GM19395 (cell line): ENCODE measurements around the gene KIF16B.

Experiments
- ATAC-seq: cut with Tn5 transposase; IDR thresholded peaks from one replicate; pipeline ENCODE4 v1.9.1; 2021; ENCODE audit warnings: mild to moderate bottlenecking, moderate library complexity; ENCODE audit not compliant: unreplicated experiment

The KIF16B gene

GRCh38 chr20:16308754-16309153 lies 264.5 kb downstream of the KIF16B start:
- ATAC-seq, result no peak

GRCh38 chr20:16302818-16303217 lies 270.4 kb downstream of the KIF16B start:
- no peak for ATAC-seq

- ATAC-seq, result no peak
Measured at GRCh38 chr20:16301986-16302385, 271.3 kb downstream of the KIF16B start.

GRCh38 chr20:16299897-16300296 lies 273.4 kb downstream of the KIF16B start:
- no peak for ATAC-seq

GRCh38 chr20:16296931-16297330 lies 276.3 kb downstream of the KIF16B start:
- ATAC-seq, result no peak

GRCh38 chr20:16295534-16295933 lies 277.7 kb downstream of the KIF16B start:
- ATAC-seq, result no peak

GRCh38 chr20:16293590-16293989 lies 279.7 kb downstream of the KIF16B start:
- no peak for ATAC-seq

- no peak for ATAC-seq
Measured at GRCh38 chr20:16292226-16292880, 280.9 kb downstream of the KIF16B start.

GRCh38 chr20:16290358-16290757 lies 282.9 kb downstream of the KIF16B start:
- ATAC-seq, result no peak

- no peak for ATAC-seq
Measured at GRCh38 chr20:16287776-16288175, 285.5 kb downstream of the KIF16B start.

GRCh38 chr20:16286601-16287000 lies 286.6 kb downstream of the KIF16B start:
- no peak for ATAC-seq

- ATAC-seq, result no peak
Measured at GRCh38 chr20:16284385-16285100, 288.7 kb downstream of the KIF16B start.

- ATAC-seq, result no peak
Measured at GRCh38 chr20:16283978-16284377, 289.3 kb downstream of the KIF16B start.

- no peak for ATAC-seq
Measured at GRCh38 chr20:16283307-16283706, 289.9 kb downstream of the KIF16B start.

GRCh38 chr20:16280219-16280618 lies 293.0 kb downstream of the KIF16B start:
- no peak for ATAC-seq

- ATAC-seq, result no peak
Measured at GRCh38 chr20:16279320-16279719, 293.9 kb downstream of the KIF16B start.

GRCh38 chr20:16273812-16274555 lies 299.3 kb downstream of the KIF16B start:
- ATAC-seq, result no peak

GRCh38 chr20:16272780-16273360 lies 300.4 kb downstream of the KIF16B start:
- no peak for ATAC-seq

- ATAC-seq, result no peak
Measured at GRCh38 chr20:16271450-16271849, 301.8 kb downstream of the KIF16B start.

- no peak for ATAC-seq
Measured at GRCh38 chr20:16270989-16271388, 302.3 kb downstream of the KIF16B start.

- ATAC-seq, result no peak
Measured at GRCh38 chr20:16270314-16270931, 302.8 kb downstream of the KIF16B start.
